ENCODE data around the gene ELMO1. TPM values are rescaled to one million over a fixed set of nuclear protein-coding genes. Genes with fewer than 3 reads are reported as not detected.

Gene ELMO1
- total RNA-seq, 2 donors from 2014 or later = 66.0 to 72.2 TPM

GRCh38 chr7:36906448-36906847, 542.2 kb downstream of the ELMO1 start:
- Histone ChIP-seq H3K9me3 (no peaks in the 10 kb centered on the region), H3K27ac (no peak overlapping the region), H3K4me1 (ENCODE audit: control insufficient read depth in 1 of 2, low read depth in 2 of 2) (no peaks in the 10 kb centered on the region), H3K27me3 (replicated peaks; ENCODE audit: insufficient read depth) (no peaks in the 10 kb centered on the region), H3K4me3 (no peak overlapping the region), H3K36me3 (no peaks in the 10 kb centered on the region)
- no peak for DNase-seq (ENCODE audit: low spot score)
- TF ChIP-seq CTCF (IDR thresholded peaks at IDR 0.05) = no peak
- no peak for ATAC-seq (ENCODE audit: insufficient number of reproducible peaks, low FRiP score, low read depth)

DNA sequence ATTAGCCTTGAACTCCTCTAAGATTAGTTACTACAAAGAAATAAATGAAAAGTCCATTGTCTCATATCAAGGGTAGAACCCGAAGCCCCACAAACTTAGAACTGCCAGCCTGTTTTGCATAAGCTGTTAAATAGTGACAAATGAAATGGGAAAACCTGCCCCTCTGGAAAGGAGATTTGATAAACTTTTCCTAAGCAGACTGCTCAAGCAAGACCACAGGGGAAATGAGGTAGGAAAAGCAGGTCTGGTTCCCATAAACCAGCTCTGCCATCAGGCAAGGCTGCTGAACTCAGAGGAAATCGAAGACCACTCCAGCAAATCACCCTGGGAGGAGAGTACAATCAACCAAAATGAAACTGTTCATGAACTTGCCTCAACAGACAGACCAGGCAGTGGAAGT, 542.8 kb downstream of the ELMO1 start:
- no peak for ATAC-seq (ENCODE audit: insufficient number of reproducible peaks, low FRiP score, low read depth)
- no peak for TF ChIP-seq CTCF (IDR thresholded peaks at IDR 0.05)
- H3K27ac ChIP-seq = no peak overlapping the region

GRCh38 chr7:36904802-36905201, 543.9 kb downstream of the ELMO1 start:
- H3K4me1 ChIP-seq (ENCODE audit: control insufficient read depth in 1 of 2, low read depth in 2 of 2) = no peaks in the 10 kb centered on the region
- ATAC-seq (ENCODE audit: insufficient number of reproducible peaks, low FRiP score, low read depth) = no peak
- H3K27ac ChIP-seq = no peak overlapping the region
- no peaks in the 10 kb centered on the region for H3K36me3 ChIP-seq
- no peaks in the 10 kb centered on the region for H3K27me3 ChIP-seq (replicated peaks; ENCODE audit: insufficient read depth)
- DNase-seq (ENCODE audit: low spot score) = no peak
- H3K4me3 ChIP-seq = no peak overlapping the region
- no peaks in the 10 kb centered on the region for H3K9me3 ChIP-seq
- TF ChIP-seq CTCF (IDR thresholded peaks at IDR 0.05) = no peak

More for the DNA sequence above, 542.8 kb downstream of the ELMO1 start:
- Histone ChIP-seq H3K4me3 (no peak overlapping the region), H3K36me3 (no peaks in the 10 kb centered on the region), H3K9me3 (no peaks in the 10 kb centered on the region), H3K4me1 (ENCODE audit: control insufficient read depth in 1 of 2, low read depth in 2 of 2) (no peaks in the 10 kb centered on the region), H3K27me3 (replicated peaks; ENCODE audit: insufficient read depth) (no peaks in the 10 kb centered on the region)
- no peak for DNase-seq (ENCODE audit: low spot score)

DNA sequence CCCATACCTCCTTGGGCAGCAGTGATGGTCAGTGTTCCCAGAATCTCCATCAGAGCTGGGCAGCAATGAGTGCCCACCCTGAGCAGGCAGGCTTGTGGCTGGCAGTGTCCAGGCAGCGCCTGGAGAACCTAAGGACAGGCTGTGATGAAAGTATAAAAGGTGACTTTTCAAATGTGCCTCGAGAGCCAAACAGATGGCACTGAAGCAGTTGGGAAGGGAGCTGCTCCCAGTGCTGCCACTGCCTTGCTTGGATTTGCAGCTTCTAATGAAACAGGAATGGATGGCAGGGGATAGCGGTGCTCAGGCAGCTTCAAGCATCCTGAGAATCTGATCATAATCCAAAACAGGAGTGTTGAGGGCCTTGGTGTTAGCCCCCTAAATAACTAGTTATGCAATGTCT, 544.6 kb downstream of the ELMO1 start:
- TF ChIP-seq CTCF (IDR thresholded peaks at IDR 0.05) = no peak

GRCh38 chr7:36900988-36901710, 547.5 kb downstream of the ELMO1 start:
- TF ChIP-seq CTCF (IDR thresholded peaks at IDR 0.05) = no peak
- Histone ChIP-seq H3K27me3 (replicated peaks; ENCODE audit: insufficient read depth) (no peaks in the 10 kb centered on the region), H3K9me3 (no peaks in the 10 kb centered on the region), H3K4me1 (ENCODE audit: control insufficient read depth in 1 of 2, low read depth in 2 of 2) (no peaks in the 10 kb centered on the region), H3K27ac (no peak overlapping the region), H3K4me3 (no peak overlapping the region), H3K36me3 (no peaks in the 10 kb centered on the region)
- ATAC-seq (ENCODE audit: insufficient number of reproducible peaks, low FRiP score, low read depth) (no peak), DNase-seq (ENCODE audit: low spot score) (no peak)

More for the DNA sequence above, 544.6 kb downstream of the ELMO1 start:
- DNase-seq (ENCODE audit: low spot score) (no peak), ATAC-seq (ENCODE audit: insufficient number of reproducible peaks, low FRiP score, low read depth) (no peak)
- Histone ChIP-seq H3K27ac (no peak overlapping the region), H3K4me3 (no peak overlapping the region), H3K4me1 (ENCODE audit: control insufficient read depth in 1 of 2, low read depth in 2 of 2) (no peaks in the 10 kb centered on the region), H3K27me3 (replicated peaks; ENCODE audit: insufficient read depth) (no peaks in the 10 kb centered on the region), H3K9me3 (no peaks in the 10 kb centered on the region), H3K36me3 (no peaks in the 10 kb centered on the region)

Measured in thoracic aorta (tissue), 2 donors.